HEK293 (cell line): ENCODE measurements around the gene ASGR2.

ENCODE experiments used
- CTCF ChIA-PET: fragments of 350-600 bp; formaldehyde crosslinking; extraction: SDS; loops from one replicate; lab custom pipeline; 2021; ENCODE audit warnings: antibody characterized with exemption; lab: Yijun Ruan, JAX
- POLR2A ChIA-PET: fragments of 300-600 bp; formaldehyde crosslinking; extraction: SDS; loops from one replicate; lab custom pipeline; 2020; ENCODE audit warnings: antibody characterized with exemption, inconsistent platforms; lab: Yijun Ruan, JAX
- H3K27ac ChIP-seq: fragments of 200-500 bp; sonication (Bioruptor generic); 2 replicates; pipeline ENCODE4 v1.5.1; 2014; ENCODE audit warnings: low read depth, low read length, control low read depth, inconsistent platforms; ENCODE audit errors: extremely low read depth
- H3K36me3 ChIP-seq, 2 experiments: fragments of 200-500 bp in 1 of 2; sonication (Bioruptor generic) in 1 of 2; 1 replicate in 1 of 2; 2 replicates in 1 of 2; pipeline ENCODE4 v1.5.1; 2014 to 2017; ENCODE audit warnings: inconsistent platforms in 2 of 2, low read length in 2 of 2; ENCODE audit not compliant: control insufficient read depth in 2 of 2, insufficient read depth in 1 of 2
- H3K4me1 ChIP-seq: fragments of 200-500 bp; sonication (Bioruptor generic); 2 replicates; pipeline ENCODE4 v1.5.1; 2014; ENCODE audit warnings: mild to moderate bottlenecking, low read length, inconsistent platforms; ENCODE audit not compliant: control insufficient read depth, insufficient read depth
- H3K4me3 ChIP-seq: 2 replicates; pipeline ENCODE4 v1.5.1; 2011; ENCODE audit warnings: low read depth, mild to moderate bottlenecking, control low read depth, low read length, moderate library complexity
- H3K9me3 ChIP-seq: fragments of 200-500 bp; sonication (Bioruptor generic); 2 replicates; pipeline ENCODE4 v1.5.1; 2014; ENCODE audit warnings: low read depth, low read length, inconsistent platforms; ENCODE audit not compliant: control insufficient read depth, insufficient read depth
- SETDB1 ChIP-seq: IDR thresholded peaks from one replicate; pipeline ENCODE4 v1.6.1; 2017; ENCODE audit warnings: mild to moderate bottlenecking, low read length, moderate library complexity, mixed read lengths; ENCODE audit not compliant: insufficient read length
- ZBTB8A ChIP-seq: fragments of 450-650 bp; formaldehyde crosslinking; IDR thresholded peaks from 2 replicates; pipeline ENCODE4 v1.5.1; 2016; ENCODE audit warnings: missing biosample characterization, missing genetic modification characterization
- ZFP3 ChIP-seq: fragments of 450-650 bp; formaldehyde crosslinking; IDR thresholded peaks from 2 replicates; pipeline ENCODE4 v1.5.1; 2016; ENCODE audit warnings: low read depth, missing biosample characterization, missing genetic modification characterization
- ZNF146 ChIP-seq: fragments of 450-650 bp; formaldehyde crosslinking; IDR thresholded peaks from 2 replicates; pipeline ENCODE4 v1.5.1; 2016; ENCODE audit warnings: missing biosample characterization, missing genetic modification characterization
- ZNF211 ChIP-seq: fragments of 450-650 bp; formaldehyde crosslinking; IDR thresholded peaks from 2 replicates; pipeline ENCODE4 v1.5.1; 2016; ENCODE audit warnings: low read depth, missing biosample characterization, missing genetic modification characterization
- ZNF214 ChIP-seq: fragments of 450-650 bp; formaldehyde crosslinking; IDR thresholded peaks from 2 replicates; pipeline ENCODE4 v1.5.1; 2017; ENCODE audit warnings: missing biosample characterization, mild to moderate bottlenecking, missing genetic modification characterization, borderline replicate concordance
- ZNF221 ChIP-seq: fragments of 450-650 bp; formaldehyde crosslinking; IDR thresholded peaks from 2 replicates; pipeline ENCODE4 v1.5.1; 2017; ENCODE audit warnings: missing biosample characterization, missing genetic modification characterization, borderline replicate concordance
- ZNF24 ChIP-seq: fragments of 450-650 bp; formaldehyde crosslinking; IDR thresholded peaks from 2 replicates; pipeline ENCODE4 v1.5.1; 2016; ENCODE audit warnings: missing biosample characterization, missing genetic modification characterization
- ZNF341 ChIP-seq: fragments of 450-650 bp; formaldehyde crosslinking; IDR thresholded peaks from 2 replicates; pipeline ENCODE4; 2016; ENCODE audit warnings: low read depth, missing biosample characterization, missing genetic modification characterization
- ZNF350 ChIP-seq: fragments of 450-650 bp; formaldehyde crosslinking; IDR thresholded peaks from 2 replicates; pipeline ENCODE4 v1.5.0; 2017; ENCODE audit warnings: missing biosample characterization, mild to moderate bottlenecking, missing genetic modification characterization
- ZNF394 ChIP-seq: fragments of 450-650 bp; formaldehyde crosslinking; IDR thresholded peaks from 2 replicates; pipeline ENCODE4 v1.5.1; 2016; ENCODE audit warnings: missing biosample characterization, missing genetic modification characterization, mild to moderate bottlenecking, moderate library complexity, borderline replicate concordance
- ZNF548 ChIP-seq: fragments of 450-650 bp; formaldehyde crosslinking; IDR thresholded peaks from 2 replicates; pipeline ENCODE4 v1.5.1; 2016; ENCODE audit warnings: missing biosample characterization, missing genetic modification characterization
- ZNF549 ChIP-seq: fragments of 450-650 bp; IDR thresholded peaks from 2 replicates; pipeline ENCODE4 v1.5.1; 2018; ENCODE audit warnings: missing biosample characterization, missing genetic modification characterization, mild to moderate bottlenecking, inconsistent platforms, moderate library complexity
- ZNF585B ChIP-seq: fragments of 450-650 bp; formaldehyde crosslinking; IDR thresholded peaks from 2 replicates; pipeline ENCODE4 v1.5.1; 2016; ENCODE audit warnings: missing biosample characterization, missing genetic modification characterization
- ZNF76 ChIP-seq: fragments of 450-650 bp; formaldehyde crosslinking; IDR thresholded peaks from 2 replicates; pipeline ENCODE4; 2016; ENCODE audit warnings: low read depth, missing biosample characterization, missing genetic modification characterization, borderline replicate concordance
- ZNF768 ChIP-seq: fragments of 450-650 bp; formaldehyde crosslinking; IDR thresholded peaks from 2 replicates; pipeline ENCODE4 v1.5.1; 2018; ENCODE audit warnings: missing biosample characterization, mild to moderate bottlenecking, missing genetic modification characterization
- TF ChIP-seq, protein P1 (sequence below): fragments of 450-650 bp; formaldehyde crosslinking; IDR thresholded peaks from 2 replicates; pipeline ENCODE4 v1.5.1; 2016; ENCODE audit warnings: missing biosample characterization, missing genetic modification characterization
- TF ChIP-seq, protein P2 (sequence below): fragments of 450-650 bp; formaldehyde crosslinking; IDR thresholded peaks from 2 replicates; pipeline ENCODE4; 2016; ENCODE audit warnings: missing biosample characterization, missing genetic modification characterization
- TF ChIP-seq, protein P3 (sequence below): fragments of 450-650 bp; formaldehyde crosslinking; IDR thresholded peaks from 2 replicates; pipeline ENCODE4 v1.5.1; 2017; ENCODE audit warnings: missing biosample characterization, missing genetic modification characterization
- TF ChIP-seq, protein P4 (sequence below): fragments of 450-650 bp; formaldehyde crosslinking; IDR thresholded peaks from 2 replicates; pipeline ENCODE4 v1.5.1; 2016; ENCODE audit warnings: missing biosample characterization, missing genetic modification characterization, borderline replicate concordance
- TF ChIP-seq, protein P5 (sequence below): fragments of 450-650 bp; formaldehyde crosslinking; IDR thresholded peaks from 2 replicates; pipeline ENCODE4 v1.5.1; 2016; ENCODE audit warnings: missing biosample characterization, missing genetic modification characterization
- TF ChIP-seq, protein P6 (sequence below): fragments of 450-650 bp; formaldehyde crosslinking; IDR thresholded peaks from 2 replicates; pipeline ENCODE4 v1.5.1; 2016; ENCODE audit warnings: missing biosample characterization, missing genetic modification characterization

The ASGR2 gene

DNA sequence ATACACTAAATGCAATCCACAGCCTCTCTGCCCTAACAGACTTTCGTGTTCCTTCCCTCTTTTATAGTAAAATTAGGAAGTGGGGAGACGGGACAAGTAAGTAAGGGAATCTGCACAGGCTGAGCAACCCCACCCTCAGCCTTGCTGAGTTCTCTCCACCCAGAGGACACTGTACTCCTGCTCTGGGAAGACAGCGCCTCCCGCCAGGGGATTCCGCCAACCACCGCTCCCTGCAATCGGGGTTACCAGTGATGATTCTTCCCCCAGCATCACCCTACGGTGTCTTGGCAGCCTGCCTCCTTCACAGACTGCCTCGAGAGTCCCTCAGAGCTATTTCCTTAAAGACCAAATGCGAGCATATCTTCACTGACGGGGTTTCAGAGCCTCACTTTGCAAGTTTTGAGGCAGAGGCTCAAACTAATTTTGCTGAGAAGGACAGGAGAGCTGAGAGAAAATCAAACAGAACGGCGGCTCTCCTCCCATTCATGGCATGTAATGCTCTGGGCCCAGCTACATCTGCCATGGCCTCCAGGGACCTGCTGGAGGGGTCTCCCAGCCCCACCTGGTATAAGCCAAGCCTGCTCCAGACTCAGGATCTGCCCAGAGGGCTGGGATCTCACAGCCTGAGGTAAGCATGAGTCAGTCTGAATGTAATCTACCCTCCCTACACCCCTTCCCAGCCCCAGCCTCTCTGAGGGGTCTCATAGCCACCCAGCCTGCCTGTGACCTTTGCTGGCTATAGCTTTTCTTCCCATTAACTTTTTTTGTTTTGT is 22.7 kb upstream of the ASGR2 start:
- Histone ChIP-seq H3K4me3 (no peak overlapping the region), H3K36me3 (no peaks in the 10 kb centered on the region), H3K27ac (no peak overlapping the region), H3K4me1 (no peaks in the 10 kb centered on the region), H3K9me3 (no peaks in the 10 kb centered on the region)
- POLR2A ChIA-PET: interaction anchor here (1.0 to 2.2 kb wide), 2 partner anchors 85 to 92 kb away, joined by 3 to 10 read pairs; no protein-coding TSS in a partner anchor
- no peak for TF ChIP-seq ZNF221 (tag by site-specific recombination)
- TF ChIP-seq, protein P1, sequence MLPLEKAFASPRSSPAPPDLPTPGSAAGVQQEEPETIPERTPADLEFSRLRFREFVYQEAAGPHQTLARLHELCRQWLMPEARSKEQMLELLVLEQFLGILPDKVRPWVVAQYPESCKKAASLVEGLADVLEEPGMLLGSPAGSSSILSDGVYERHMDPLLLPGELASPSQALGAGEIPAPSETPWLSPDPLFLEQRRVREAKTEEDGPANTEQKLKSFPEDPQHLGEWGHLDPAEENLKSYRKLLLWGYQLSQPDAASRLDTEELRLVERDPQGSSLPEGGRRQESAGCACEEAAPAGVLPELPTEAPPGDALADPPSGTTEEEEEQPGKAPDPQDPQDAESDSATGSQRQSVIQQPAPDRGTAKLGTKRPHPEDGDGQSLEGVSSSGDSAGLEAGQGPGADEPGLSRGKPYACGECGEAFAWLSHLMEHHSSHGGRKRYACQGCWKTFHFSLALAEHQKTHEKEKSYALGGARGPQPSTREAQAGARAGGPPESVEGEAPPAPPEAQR (tag by site-specific recombination): no peak
- TF ChIP-seq ZNF146 (tag by site-specific recombination): no peak
- TF ChIP-seq ZNF214 (tag by site-specific recombination): no peak
- no peak for TF ChIP-seq ZNF548
- TF ChIP-seq, protein P2, sequence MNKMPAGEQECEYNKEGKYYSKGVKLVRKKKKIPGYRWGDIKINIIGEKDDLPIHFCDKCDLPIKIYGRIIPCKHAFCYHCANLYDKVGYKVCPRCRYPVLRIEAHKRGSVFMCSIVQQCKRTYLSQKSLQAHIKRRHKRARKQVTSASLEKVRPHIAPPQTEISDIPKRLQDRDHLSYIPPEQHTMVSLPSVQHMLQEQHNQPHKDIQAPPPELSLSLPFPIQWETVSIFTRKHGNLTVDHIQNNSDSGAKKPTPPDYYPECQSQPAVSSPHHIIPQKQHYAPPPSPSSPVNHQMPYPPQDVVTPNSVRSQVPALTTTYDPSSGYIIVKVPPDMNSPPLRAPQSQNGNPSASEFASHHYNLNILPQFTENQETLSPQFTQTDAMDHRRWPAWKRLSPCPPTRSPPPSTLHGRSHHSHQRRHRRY (tag by site-specific recombination): no peak
- TF ChIP-seq, protein P3, sequence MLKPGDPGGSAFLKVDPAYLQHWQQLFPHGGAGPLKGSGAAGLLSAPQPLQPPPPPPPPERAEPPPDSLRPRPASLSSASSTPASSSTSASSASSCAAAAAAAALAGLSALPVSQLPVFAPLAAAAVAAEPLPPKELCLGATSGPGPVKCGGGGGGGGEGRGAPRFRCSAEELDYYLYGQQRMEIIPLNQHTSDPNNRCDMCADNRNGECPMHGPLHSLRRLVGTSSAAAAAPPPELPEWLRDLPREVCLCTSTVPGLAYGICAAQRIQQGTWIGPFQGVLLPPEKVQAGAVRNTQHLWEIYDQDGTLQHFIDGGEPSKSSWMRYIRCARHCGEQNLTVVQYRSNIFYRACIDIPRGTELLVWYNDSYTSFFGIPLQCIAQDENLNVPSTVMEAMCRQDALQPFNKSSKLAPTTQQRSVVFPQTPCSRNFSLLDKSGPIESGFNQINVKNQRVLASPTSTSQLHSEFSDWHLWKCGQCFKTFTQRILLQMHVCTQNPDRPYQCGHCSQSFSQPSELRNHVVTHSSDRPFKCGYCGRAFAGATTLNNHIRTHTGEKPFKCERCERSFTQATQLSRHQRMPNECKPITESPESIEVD (tag by site-specific recombination): no peak
- TF ChIP-seq ZNF394 (tag by site-specific recombination): no peak
- TF ChIP-seq ZNF585B (tag by site-specific recombination): no peak
- TF ChIP-seq, protein P4, sequence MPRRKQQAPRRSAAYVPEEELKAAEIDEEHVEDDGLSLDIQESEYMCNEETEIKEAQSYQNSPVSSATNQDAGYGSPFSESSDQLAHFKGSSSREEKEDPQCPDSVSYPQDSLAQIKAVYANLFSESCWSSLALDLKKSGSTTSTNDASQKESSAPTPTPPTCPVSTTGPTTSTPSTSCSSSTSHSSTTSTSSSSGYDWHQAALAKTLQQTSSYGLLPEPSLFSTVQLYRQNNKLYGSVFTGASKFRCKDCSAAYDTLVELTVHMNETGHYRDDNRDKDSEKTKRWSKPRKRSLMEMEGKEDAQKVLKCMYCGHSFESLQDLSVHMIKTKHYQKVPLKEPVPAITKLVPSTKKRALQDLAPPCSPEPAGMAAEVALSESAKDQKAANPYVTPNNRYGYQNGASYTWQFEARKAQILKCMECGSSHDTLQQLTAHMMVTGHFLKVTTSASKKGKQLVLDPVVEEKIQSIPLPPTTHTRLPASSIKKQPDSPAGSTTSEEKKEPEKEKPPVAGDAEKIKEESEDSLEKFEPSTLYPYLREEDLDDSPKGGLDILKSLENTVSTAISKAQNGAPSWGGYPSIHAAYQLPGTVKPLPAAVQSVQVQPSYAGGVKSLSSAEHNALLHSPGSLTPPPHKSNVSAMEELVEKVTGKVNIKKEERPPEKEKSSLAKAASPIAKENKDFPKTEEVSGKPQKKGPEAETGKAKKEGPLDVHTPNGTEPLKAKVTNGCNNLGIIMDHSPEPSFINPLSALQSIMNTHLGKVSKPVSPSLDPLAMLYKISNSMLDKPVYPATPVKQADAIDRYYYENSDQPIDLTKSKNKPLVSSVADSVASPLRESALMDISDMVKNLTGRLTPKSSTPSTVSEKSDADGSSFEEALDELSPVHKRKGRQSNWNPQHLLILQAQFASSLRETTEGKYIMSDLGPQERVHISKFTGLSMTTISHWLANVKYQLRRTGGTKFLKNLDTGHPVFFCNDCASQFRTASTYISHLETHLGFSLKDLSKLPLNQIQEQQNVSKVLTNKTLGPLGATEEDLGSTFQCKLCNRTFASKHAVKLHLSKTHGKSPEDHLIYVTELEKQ (tag by site-specific recombination): no peak
- no peak for TF ChIP-seq ZBTB8A (tag by site-specific recombination)
- no peak for TF ChIP-seq ZFP3 (tag by site-specific recombination)
- no peak for TF ChIP-seq SETDB1
- CTCF ChIA-PET: interaction anchor here (0.6 to 17.9 kb wide), 32 partner anchors 9 to 470 kb away, joined by 3 to 388 read pairs (median 4); partner anchors contain the start of gene SLC16A11

DNA sequence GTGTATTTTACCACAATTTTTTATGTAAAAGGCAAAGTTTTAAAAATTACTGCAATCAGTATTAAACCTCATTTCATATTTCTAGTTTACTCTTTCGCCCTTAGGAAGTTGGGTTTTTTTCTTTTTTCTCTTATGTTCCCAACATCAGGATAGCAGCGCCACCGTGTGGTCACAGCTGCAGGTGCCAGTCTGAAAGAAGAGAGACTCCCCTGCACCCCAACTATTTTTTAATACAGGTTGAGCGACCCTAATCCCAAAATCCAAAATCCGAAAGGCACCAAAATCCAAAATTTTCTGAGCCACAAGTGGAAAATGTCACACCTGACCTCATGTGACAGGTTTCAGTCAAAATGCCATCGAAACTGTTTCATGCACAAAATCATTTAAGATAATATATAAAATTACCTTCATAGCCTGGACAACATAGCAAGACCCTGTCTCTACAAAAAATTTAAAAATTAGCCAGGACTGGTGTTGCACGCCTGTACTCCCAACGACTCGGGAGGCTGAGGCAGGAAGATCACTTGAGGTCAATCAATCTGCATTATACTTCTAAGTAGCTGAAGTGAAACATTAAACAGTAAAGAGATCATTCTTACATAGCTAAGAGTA is 21.8 kb upstream of the ASGR2 start:
- ChIA-PET CTCF (interaction anchor here (0.6 to 17.9 kb wide), 33 partner anchors 10 to 469 kb away, joined by 3 to 388 read pairs (median 4); partner anchors contain the start of gene SLC16A11), POLR2A (interaction anchor here (0.6 to 2.2 kb wide), 4 partner anchors 79 to 226 kb away, joined by 3 to 10 read pairs (median 3); no protein-coding TSS in a partner anchor)
- Histone ChIP-seq H3K27ac (no peak overlapping the region), H3K4me1 (no peaks in the 10 kb centered on the region), H3K9me3 (no peaks in the 10 kb centered on the region), H3K36me3 (no peaks in the 10 kb centered on the region), H3K4me3 (no peak overlapping the region; the same call in 1 of the 2 replicates)
- TF ChIP-seq ZNF350 (no peak), ZNF341 (no peak), ZNF549 (tag by site-specific recombination) (no peak), ZNF24 (tag by site-specific recombination) (no peak), ZNF76 (tag by site-specific recombination) (no peak), ZNF211 (tag by site-specific recombination) (no peak), ZNF768 (no peak)
- TF ChIP-seq, protein P5, sequence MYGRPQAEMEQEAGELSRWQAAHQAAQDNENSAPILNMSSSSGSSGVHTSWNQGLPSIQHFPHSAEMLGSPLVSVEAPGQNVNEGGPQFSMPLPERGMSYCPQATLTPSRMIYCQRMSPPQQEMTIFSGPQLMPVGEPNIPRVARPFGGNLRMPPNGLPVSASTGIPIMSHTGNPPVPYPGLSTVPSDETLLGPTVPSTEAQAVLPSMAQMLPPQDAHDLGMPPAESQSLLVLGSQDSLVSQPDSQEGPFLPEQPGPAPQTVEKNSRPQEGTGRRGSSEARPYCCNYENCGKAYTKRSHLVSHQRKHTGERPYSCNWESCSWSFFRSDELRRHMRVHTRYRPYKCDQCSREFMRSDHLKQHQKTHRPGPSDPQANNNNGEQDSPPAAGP (tag by site-specific recombination): 0 out of 2 replicates have a peak, but pooled peaks have one; percentile 18
- TF ChIP-seq, protein P6, sequence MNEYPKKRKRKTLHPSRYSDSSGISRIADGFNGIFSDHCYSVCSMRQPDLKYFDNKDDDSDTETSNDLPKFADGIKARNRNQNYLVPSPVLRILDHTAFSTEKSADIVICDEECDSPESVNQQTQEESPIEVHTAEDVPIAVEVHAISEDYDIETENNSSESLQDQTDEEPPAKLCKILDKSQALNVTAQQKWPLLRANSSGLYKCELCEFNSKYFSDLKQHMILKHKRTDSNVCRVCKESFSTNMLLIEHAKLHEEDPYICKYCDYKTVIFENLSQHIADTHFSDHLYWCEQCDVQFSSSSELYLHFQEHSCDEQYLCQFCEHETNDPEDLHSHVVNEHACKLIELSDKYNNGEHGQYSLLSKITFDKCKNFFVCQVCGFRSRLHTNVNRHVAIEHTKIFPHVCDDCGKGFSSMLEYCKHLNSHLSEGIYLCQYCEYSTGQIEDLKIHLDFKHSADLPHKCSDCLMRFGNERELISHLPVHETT (tag by site-specific recombination): no peak
